Stimulated activated effector memory CD8-positive, alpha-beta T cell treated with anti-CD3 and anti-CD28 coated beads, Interleukin-12 subunit alpha, Interleukin-12 subunit beta, amount 100 ng/mL, for 72 hours (primary cell): Measurements from ENCODE around the gene SLC41A3.
"Not testable (repeated sequence)": the region's sequence is repeated elsewhere in the genome, so short reads cannot be mapped to it uniquely, and the experiment has no call there.

Experiments used
- ATAC-seq: fragments of 150-1000 bp; cut with Tn5 transposase; 2 replicates; pipeline ENCODE4 v1.10.0; 2021
- DNase-seq, 2 donors: peaks; one replicate each; pipeline ENCODE4 v3.0.0; 2021 to 2022; ENCODE audit warnings: low spot score in 2 of 2
- H3K27ac Mint-ChIP-seq: one replicate; pipeline ENCODE4 v1.8.0; 2022; ENCODE audit warnings: mild to moderate bottlenecking, mixed read lengths
- H3K36me3 Mint-ChIP-seq: one replicate; pipeline ENCODE4 v1.8.0; 2022; ENCODE audit warnings: mild to moderate bottlenecking, mixed read lengths
- H3K4me1 Mint-ChIP-seq: one replicate; pipeline ENCODE4 v1.8.0; 2022; ENCODE audit warnings: mixed read lengths
- H3K4me3 Mint-ChIP-seq: one replicate; pipeline ENCODE4 v1.8.0; 2022; ENCODE audit warnings: mild to moderate bottlenecking, mixed read lengths
- H3K9me3 Mint-ChIP-seq: one replicate; pipeline ENCODE4 v1.8.0; 2022; ENCODE audit warnings: mixed read lengths

SLC41A3 gene

DNA sequence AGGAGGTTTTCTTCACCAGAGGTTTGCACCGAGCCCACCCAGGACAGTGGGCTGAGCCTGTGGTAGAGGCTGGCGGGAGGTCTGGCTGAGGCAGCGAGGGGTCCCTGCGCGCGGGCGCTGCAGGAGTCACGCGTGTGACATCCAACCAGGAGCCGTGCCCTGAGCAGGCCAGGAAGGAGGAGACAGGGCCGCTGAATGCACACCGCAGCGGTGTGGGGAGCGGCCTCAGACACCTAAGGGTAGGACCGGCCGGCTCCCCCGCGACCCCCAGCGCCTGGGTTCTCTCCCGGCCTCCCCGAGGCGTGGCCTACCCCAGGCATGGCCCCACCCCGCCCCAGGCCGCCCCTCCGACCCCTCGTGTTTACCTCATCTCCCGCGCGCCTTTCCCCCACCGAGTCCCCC is 412 bp downstream of the SLC41A3 start:
- H3K4me3 Mint-ChIP-seq: peak overlapping the region; percentile 90
- peak in 1 of 2 donors; percentile 34 for DNase-seq

DNA sequence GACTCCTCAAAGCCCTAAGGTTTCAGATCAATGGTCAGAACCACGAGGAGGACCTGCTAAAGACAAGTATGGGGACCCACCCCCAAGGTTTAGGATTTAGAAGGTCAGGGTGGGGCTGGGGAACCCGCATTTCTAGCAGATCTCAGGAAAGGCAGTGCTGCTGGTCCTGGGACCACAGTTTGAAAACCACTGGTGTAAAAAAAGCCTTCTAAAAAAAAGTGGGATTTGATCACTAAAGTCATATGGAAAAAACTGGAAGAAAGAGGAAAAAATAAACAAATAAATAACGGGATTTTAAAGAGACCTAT is 832 bp downstream of the SLC41A3 start:
- peaks cover 24% of the 10 kb centered on the region for H3K4me1 Mint-ChIP-seq
- no peak for ATAC-seq

More for the DNA sequence above, 412 bp downstream of the SLC41A3 start:
- peaks cover 3% of the 10 kb centered on the region for H3K9me3 Mint-ChIP-seq
- peak overlapping the region; percentile 95 for H3K27ac Mint-ChIP-seq
- H3K4me1 Mint-ChIP-seq: peaks cover 24% of the 10 kb centered on the region
- peak; percentile 77 for ATAC-seq
- peaks cover 6% of the 10 kb centered on the region for H3K36me3 Mint-ChIP-seq

DNA sequence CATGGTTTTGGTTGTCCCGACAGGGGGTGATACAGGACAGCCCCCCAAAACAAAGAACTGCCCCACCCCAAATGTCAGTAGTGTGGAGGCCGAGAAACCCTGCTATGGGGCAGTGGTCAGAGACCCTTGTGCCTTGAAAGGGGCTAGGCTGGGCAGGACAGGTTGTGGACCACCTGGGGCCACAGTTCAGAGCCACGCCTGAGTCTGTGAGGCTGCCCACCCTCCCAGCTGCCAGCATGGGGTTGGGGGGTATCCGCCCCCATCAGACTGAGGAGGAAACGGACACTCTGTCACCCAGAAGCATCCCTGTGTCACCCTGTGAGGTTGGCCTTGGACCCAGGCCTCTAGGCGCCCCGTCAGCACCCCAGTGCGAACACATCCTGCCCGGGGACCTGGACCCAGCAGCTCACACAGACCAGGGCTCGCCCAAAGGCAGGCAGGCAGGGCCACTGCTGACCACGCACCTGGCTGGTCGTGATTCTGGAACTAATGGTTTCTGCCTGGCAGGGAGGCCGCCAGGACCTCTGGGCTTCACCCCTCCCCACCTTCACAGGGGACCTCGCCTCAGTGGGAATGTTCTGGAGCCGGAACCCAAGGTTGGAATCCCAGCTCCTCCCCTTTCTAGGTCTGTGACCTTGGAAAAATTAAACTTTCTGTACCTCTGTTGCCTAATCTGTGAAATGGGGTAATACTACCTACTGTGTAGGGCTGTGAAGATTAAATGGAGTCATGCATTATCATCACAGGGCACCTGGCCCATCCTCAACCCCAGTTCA is 1.4 kb downstream of the SLC41A3 start:
- peaks cover 3% of the 10 kb centered on the region for H3K9me3 Mint-ChIP-seq
- ATAC-seq (no peak), DNase-seq (peak in 1 of 2 donors; percentile 48)
- peak overlapping the region; percentile 95 for H3K27ac Mint-ChIP-seq
- peaks cover 6% of the 10 kb centered on the region for H3K36me3 Mint-ChIP-seq
- H3K4me1 Mint-ChIP-seq: peaks cover 24% of the 10 kb centered on the region
- peak overlapping the region; percentile 90 for H3K4me3 Mint-ChIP-seq

More for the DNA sequence above, 832 bp downstream of the SLC41A3 start:
- Mint-ChIP-seq H3K9me3 (peaks cover 3% of the 10 kb centered on the region), H3K4me3 (peak overlapping the region; percentile 90), H3K27ac (peak overlapping the region; percentile 95), H3K36me3 (peaks cover 6% of the 10 kb centered on the region)
- peak in 1 of 2 donors; percentile 47 for DNase-seq

DNA sequence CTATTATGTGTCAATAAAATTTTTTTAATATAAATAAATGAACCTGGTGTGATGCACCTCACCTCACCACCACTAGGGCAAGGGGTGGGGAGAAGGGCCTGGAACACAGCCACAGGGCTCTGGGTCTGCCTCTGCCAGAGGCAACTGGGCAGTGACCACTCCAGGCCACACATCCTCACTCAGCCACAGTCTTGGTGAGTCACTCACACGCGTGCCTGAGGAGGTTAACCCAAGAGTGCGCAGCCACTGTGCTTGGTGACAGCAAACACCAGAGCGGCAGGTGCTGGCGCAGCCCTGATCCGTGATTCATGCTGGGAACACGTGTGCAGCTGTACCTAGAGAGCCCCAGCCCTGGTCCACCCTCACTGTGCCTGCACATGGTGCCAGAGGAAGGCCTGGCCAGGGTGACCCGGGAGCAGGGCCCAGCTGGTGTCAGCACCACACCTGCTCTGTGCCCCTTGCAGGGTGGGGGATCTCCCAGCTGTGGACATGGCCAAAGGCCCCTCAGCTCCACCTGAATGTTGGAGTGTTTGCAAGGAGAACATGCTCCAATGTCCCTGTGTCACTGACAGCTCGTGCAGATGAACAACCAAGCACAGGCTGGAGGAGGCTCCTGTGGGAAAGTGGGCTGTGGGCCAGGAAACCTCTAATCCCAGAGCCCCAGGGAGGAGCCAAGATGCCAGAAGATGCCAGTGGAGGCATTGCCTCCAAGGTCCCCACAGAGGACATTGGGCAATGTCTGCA is 2.1 kb downstream of the SLC41A3 start:
- no peak for ATAC-seq
- DNase-seq: peak in 1 of 2 donors; percentile 52
- H3K4me3 Mint-ChIP-seq: peak overlapping the region; percentile 90
- peaks cover 3% of the 10 kb centered on the region for H3K9me3 Mint-ChIP-seq
- H3K27ac Mint-ChIP-seq: no peak overlapping the region
- H3K4me1 Mint-ChIP-seq: peaks cover 24% of the 10 kb centered on the region
- peaks cover 6% of the 10 kb centered on the region for H3K36me3 Mint-ChIP-seq

DNA sequence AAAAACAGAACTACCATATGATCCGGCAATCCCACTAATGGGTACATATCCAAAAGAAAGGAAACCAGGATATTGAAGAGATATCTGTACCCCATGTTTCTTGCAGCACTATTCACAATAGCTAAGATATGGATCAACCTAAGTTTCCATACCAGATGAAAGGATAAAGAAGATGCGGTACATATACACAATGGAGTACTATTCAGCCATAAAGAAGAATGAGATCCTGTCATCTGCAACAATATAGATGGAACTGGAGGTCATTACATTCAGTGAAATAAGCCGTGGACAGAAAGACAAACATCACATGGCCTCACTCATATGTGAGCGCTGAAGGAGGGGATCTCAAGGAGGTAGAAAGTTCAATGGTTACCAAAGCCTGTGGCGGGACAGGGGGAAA is 3.0 kb downstream of the SLC41A3 start:
- H3K4me3 Mint-ChIP-seq: no peak overlapping the region
- H3K9me3 Mint-ChIP-seq: peaks cover 3% of the 10 kb centered on the region
- no peak for ATAC-seq
- DNase-seq: peak in 1 of 2 donors; percentile 12
- H3K36me3 Mint-ChIP-seq: peaks cover 6% of the 10 kb centered on the region
- peaks cover 22% of the 10 kb centered on the region for H3K4me1 Mint-ChIP-seq
- H3K27ac Mint-ChIP-seq: no peak overlapping the region

DNA sequence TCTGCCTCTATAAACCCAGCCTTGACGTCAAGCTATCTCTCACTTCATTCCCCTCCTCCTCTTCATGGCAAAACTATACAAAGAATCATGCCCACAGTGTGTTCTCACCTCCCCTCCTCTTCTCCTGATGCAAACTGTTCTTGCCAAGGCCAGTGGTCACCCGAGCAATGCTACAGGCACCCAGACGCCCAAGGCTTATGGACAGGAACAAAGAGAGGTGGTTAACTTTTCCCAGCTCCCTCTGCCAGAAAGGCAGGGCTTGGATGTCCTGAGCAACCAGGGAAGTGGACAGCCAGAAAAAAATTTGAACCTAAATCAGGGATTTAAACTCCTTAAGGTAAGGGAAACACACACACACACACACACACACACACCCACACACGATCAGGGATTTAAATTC is 5.1 kb downstream of the SLC41A3 start:
- peaks cover 8% of the 10 kb centered on the region for H3K4me1 Mint-ChIP-seq
- no peak overlapping the region for H3K27ac Mint-ChIP-seq
- H3K9me3 Mint-ChIP-seq: peaks cover 3% of the 10 kb centered on the region
- H3K36me3 Mint-ChIP-seq: no peaks in the 10 kb centered on the region
- DNase-seq: peak in 1 of 2 donors; percentile 8
- no peak overlapping the region for H3K4me3 Mint-ChIP-seq
- no peak for ATAC-seq

DNA sequence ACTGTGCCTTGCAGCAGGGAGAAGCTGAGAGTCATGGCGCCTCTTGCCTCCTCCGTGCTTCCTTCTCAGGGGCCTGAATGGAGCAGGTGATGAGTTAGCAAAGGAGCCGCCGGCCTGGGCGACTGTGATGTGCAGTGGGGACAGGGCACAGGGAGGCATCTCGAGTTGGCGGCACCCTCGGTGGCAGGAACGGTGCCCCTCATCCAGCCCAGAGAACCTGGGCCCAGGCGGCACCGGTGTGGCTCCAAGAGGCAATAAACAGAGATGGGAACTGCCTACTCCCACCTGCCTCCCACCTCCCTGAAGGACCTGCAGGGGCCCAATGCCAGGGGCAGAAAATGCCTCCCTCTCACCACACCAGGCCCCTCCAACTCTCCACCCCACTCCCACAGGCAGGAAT is 6.2 kb downstream of the SLC41A3 start:
- H3K4me3 Mint-ChIP-seq: no peak overlapping the region
- no peak overlapping the region for H3K27ac Mint-ChIP-seq
- no peaks in the 10 kb centered on the region for H3K36me3 Mint-ChIP-seq
- DNase-seq (peak in 1 of 2 donors; percentile 32), ATAC-seq (no peak)
- H3K9me3 Mint-ChIP-seq: peaks cover 4% of the 10 kb centered on the region
- H3K4me1 Mint-ChIP-seq: peaks cover 1% of the 10 kb centered on the region

DNA sequence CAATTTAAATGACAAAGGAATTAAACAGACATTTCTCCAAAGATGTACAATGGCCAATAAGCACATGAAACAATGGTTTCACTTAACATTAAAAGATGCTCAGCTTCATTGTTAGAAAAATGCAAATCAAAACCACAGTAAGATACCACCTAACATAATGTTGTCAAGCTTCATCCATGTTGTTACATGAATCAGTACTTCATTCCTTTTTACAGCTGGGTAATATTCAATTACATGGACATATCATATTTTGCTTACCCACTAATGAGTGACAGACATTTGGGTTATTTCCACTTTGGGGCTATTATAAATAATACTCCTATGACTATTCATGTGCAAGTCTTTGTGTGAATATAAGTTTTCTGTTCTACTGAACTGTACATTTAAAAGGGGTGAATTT is 7.8 kb downstream of the SLC41A3 start:
- Mint-ChIP-seq H3K4me3 (no peak overlapping the region), H3K36me3 (no peaks in the 10 kb centered on the region), H3K27ac (no peak overlapping the region), H3K9me3 (peaks cover 5% of the 10 kb centered on the region), H3K4me1 (no peaks in the 10 kb centered on the region)
- DNase-seq (no peak), ATAC-seq (no peak)

DNA sequence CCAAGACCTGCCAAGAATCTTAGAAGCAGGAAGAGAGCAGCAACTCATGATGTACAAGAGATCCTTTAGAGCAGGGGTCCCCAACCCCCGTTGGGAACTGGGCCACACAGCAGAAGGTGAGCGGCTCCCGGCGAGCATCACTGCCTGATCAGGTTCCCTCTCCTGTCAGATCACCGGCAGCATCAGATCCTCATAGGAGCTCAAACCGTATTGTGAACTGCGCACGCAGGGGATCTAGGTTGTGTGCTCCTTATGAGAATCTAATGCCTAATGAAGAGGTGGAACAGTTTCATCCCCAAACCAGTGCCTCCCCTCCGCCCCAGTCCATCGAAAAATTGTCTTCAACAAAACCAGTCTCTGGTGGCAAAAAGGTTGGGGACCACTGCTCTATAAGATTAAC is 13.8 kb downstream of the SLC41A3 start:
- Mint-ChIP-seq H3K4me3 (no peak overlapping the region), H3K27ac (no peak overlapping the region), H3K36me3 (no peaks in the 10 kb centered on the region), H3K9me3 (peaks cover 2% of the 10 kb centered on the region), H3K4me1 (no peaks in the 10 kb centered on the region)
- ATAC-seq (no peak), DNase-seq (no peak)

DNA sequence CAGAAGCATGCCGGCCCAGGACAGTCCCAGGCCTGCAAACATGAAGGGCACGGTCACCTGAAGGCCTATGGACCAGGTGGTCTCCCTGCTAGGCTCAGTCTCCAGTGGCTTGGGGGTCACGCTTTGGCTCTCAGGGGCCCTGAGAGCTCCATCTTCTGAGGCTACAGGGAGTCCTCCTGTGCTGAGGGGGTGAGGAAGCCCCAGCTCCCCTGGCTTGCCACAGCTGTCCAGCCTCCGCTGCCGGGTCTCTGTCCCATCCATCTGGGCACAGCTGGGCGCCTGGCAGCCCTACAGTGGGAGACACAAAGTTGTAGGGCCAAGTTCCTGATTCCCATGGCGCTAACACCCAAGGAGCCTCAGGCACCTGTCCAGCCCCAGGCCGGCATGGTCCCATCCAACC is 16.0 kb downstream of the SLC41A3 start:
- no peak for ATAC-seq
- Mint-ChIP-seq H3K9me3 (peaks cover 2% of the 10 kb centered on the region), H3K27ac (peak overlapping the region; percentile 50), H3K4me3 (no peak overlapping the region), H3K36me3 (no peaks in the 10 kb centered on the region), H3K4me1 (peaks cover 17% of the 10 kb centered on the region)
- no peak for DNase-seq

DNA sequence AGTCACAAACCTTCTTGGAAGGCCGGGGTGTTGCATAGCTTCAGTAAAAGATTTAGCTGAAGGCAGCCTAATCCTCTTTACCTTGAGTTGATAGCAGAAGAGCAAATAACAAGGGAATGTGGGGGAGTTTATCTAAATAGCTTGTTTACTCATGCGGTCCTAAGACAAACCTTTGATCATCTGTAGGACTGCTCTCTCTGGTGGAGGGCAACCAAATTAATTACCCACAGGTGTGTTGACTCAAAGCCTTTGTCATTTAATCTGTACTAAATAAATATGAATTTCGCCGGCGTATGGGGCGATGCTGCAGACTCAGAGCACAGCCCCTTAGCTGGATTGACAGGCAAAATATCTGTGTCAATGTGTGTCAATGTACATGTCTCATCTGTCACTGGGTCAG is 17.2 kb downstream of the SLC41A3 start:
- H3K4me3 Mint-ChIP-seq, H3K36me3 Mint-ChIP-seq, H3K27ac Mint-ChIP-seq, ATAC-seq, DNase-seq, H3K9me3 Mint-ChIP-seq: not testable (repeated sequence)
- H3K4me1 Mint-ChIP-seq: peaks cover 17% of the 10 kb centered on the region

DNA sequence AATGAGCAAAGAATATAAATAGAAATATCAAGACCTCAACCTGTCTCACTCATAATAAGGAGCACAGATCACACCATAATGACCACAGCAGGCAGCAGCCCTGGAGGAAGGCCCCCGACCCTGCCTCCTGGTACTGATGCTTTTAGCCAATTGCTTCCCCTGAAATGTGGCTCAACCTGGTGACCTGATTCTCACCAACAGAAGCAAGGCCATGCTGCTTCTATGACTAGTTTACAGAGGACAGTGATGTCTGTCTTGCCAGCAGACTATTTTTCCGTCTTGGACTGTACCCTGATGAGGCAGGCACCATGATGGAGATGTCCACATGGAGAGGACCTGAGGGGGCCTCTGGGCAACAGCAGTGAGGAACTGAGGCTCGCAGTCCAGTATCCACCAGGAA is 18.0 kb downstream of the SLC41A3 start:
- Mint-ChIP-seq H3K4me1 (peaks cover 17% of the 10 kb centered on the region), H3K36me3 (no peaks in the 10 kb centered on the region), H3K27ac (no peak overlapping the region), H3K9me3 (no peaks in the 10 kb centered on the region), H3K4me3 (no peak overlapping the region)
- ATAC-seq: no peak
- no peak for DNase-seq

DNA sequence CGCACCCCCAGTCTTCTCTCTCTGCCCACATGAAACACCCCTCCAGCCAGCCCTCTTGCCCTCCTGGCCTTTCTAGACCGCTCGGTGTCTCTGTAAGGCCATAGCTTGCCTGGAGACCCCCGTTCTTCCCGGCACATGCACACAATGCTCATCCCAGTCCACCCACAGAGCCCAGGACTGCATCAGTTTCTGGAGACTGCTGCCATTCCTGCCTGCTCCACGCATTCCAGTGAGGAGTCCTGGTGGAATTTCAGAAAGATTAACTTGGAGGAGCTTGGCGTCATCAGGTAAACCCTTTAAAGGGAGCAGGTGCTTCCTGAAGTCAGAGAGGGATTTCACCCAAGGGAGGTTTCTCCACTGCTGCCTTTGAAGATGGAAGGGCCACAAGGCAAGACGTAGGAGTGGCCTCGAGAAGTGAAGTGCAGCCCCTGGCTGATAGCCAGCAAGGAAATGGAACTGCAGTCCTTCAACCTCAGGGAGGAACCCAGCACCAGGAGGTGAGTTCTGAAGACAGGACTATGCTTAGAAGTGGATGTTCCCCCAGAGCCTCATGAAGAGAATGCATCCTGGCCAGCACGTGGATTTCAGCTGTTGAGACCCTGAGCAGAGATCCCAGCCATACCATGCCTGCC is 19.2 kb downstream of the SLC41A3 start:
- no peaks in the 10 kb centered on the region for H3K36me3 Mint-ChIP-seq
- H3K4me3 Mint-ChIP-seq: no peak overlapping the region
- H3K27ac Mint-ChIP-seq: peak overlapping the region; percentile 52
- peaks cover 17% of the 10 kb centered on the region for H3K4me1 Mint-ChIP-seq
- DNase-seq (no peak), ATAC-seq (no peak)
- no peaks in the 10 kb centered on the region for H3K9me3 Mint-ChIP-seq

DNA sequence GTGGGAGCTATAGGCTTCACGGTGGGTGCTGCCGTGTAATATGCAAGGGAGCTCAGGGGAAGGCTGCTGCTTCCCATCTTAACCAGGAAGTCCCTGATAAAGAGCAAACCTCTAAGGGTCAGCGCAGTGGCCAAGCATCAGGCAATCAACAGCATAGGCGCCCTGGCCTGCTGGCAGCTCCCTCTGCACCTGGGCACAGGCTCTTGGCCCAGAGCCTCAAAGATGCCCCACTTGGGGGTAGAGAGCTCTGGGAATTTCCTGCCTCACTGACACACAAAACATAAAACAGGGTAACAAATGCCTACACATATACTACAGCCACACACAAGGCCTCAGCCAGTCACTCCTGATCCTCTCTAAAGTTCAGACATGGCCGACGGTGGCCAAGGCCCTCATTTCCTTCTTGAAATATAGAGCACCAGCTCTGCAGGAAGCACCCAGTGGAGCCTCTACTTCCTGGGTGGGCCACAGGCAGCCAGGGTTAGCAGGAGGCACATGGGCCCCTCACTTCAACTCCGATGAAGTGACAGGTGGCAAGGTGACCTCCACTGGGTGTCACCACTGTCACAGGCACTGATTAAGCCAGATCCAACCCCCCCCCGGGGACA is 20.5 kb downstream of the SLC41A3 start:
- DNase-seq: no peak
- no peak for ATAC-seq

DNA sequence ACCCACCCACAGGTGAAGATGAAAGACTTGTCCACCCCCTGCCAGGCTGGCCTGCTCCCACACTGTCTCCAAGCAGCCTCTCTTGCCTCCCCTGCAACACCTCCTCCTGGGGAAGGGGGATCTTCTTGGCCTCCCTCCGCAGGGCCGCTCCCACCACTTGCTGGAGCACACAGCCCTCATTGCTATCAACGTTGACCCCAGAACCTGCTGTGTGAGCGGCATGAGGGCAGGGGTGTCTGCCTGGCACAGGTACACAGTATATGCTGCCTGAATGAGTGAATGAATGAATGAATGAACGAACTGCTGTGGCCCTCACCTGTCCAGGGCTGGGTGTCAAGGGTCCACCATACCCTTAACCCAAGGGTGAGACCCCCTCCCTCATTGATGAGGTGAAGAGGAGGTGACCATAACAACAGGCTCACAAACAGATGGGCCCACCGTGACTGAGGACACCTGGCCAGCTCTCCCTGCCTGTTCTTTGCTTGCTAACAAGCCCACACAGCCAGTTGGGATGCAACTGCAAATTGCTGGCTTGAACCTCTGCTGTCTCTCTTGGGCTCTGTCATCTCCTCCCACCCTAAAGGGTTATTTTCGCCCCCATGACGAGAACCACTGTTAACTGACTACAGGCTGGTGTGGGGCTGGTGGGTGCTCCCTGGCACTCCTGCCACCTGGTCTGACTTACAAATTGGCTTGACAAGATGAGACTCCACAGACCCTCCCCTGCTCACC is 22.5 kb downstream of the SLC41A3 start:
- DNase-seq: no peak
- no peak overlapping the region for H3K27ac Mint-ChIP-seq
- no peaks in the 10 kb centered on the region for H3K36me3 Mint-ChIP-seq
- H3K9me3 Mint-ChIP-seq: no peaks in the 10 kb centered on the region
- no peak overlapping the region for H3K4me3 Mint-ChIP-seq
- ATAC-seq: no peak
- peaks cover 27% of the 10 kb centered on the region for H3K4me1 Mint-ChIP-seq

More for the DNA sequence above, 20.5 kb downstream of the SLC41A3 start:
- no peaks in the 10 kb centered on the region for H3K9me3 Mint-ChIP-seq
- H3K27ac Mint-ChIP-seq: peak overlapping the region; percentile 76
- no peaks in the 10 kb centered on the region for H3K36me3 Mint-ChIP-seq
- H3K4me3 Mint-ChIP-seq: no peak overlapping the region
- peaks cover 24% of the 10 kb centered on the region for H3K4me1 Mint-ChIP-seq
